Measurements from ENCODE around the gene PCDH9. TPM values are rescaled to one million over a fixed set of nuclear protein-coding genes. Genes with fewer than 3 reads are reported as not detected.

PCDH9 gene
- total and polyA plus RNA-seq, 10 of the 15 experiments (the other 5 are each of a cell fraction or from before 2014, with no cell fraction given): 0.02 to 2.3 (median 0.05) TPM; not detected in 1

- ChIA-PET SMC1A (ENCODE audit: uncharacterized antibody, unreplicated experiment) (no interaction called here), POLR2A (no interaction called here), CTCF (no interaction called here), RAD21 (ENCODE audit: unreplicated experiment) (no interaction called here)
- no peak for ATAC-seq
- no peak for TF ChIP-seq MYC (IDR thresholded peaks at IDR 0.05; ENCODE audit: insufficient read depth, insufficient read length, insufficient replicate concordance, low read length, severe bottlenecking)
- no peak for TF ChIP-seq NFYB (IDR thresholded peaks at IDR 0.05; ENCODE audit: insufficient read depth, low read depth, low read length)
- no peak for TF ChIP-seq SKIL (IDR thresholded peaks at IDR 0.05; ENCODE audit: low read depth, poor library complexity, severe bottlenecking)
- TF ChIP-seq NBN (IDR thresholded peaks at IDR 0.05): no peak
- no peak for TF ChIP-seq CHD4 (IDR thresholded peaks at IDR 0.05)
- TF ChIP-seq IKZF1 (conservative IDR thresholded peaks at IDR 0.05): no peak
- Histone ChIP-seq H3K36me3 (ENCODE audit: control insufficient read depth in 2 of 2, insufficient read depth in 2 of 2, low read length in 1 of 2) (no peaks in the 10 kb centered on the region), H3K4me1 (ENCODE audit: control insufficient read depth, insufficient read depth, low read length) (no peaks in the 10 kb centered on the region), H3K27me3 (replicated peaks in 1 of 2; ENCODE audit: control insufficient read depth in 2 of 2, insufficient read depth in 2 of 2, low read length in 1 of 2) (no peaks in the 10 kb centered on the region), H3K4me2 (ENCODE audit: control insufficient read depth, insufficient read depth) (no peak overlapping the region), H3K9ac (ENCODE audit: control insufficient read depth, insufficient read depth, low read length) (no peak overlapping the region), H3K27ac (ENCODE audit: control insufficient read depth, insufficient read depth) (no peak overlapping the region), H2AFZ (ENCODE audit: control insufficient read depth, low read depth, low read length) (no peak overlapping the region), H3K4me3 (no peak overlapping the region), H4K20me1 (ENCODE audit: control insufficient read depth, insufficient read depth) (no peaks in the 10 kb centered on the region), H3K79me2 (ENCODE audit: control insufficient read depth, insufficient read depth, low read length) (no peaks in the 10 kb centered on the region), H3K9me3 (replicated peaks; ENCODE audit: control insufficient read depth, insufficient read depth, low read length) (no peaks in the 10 kb centered on the region)
- intact Hi-C loops (cut with micrococcal nuclease; ENCODE audit: unreplicated experiment): no loop called here
- no TSS peak for BruUV-seq (replicated peaks)
- no peak for DNase-seq (ENCODE audit: low read depth, low spot score)
- no peak for FAIRE-seq
- in situ Hi-C loops (cut with MboI): no loop called here
- WGBS (ENCODE audit: insufficient coverage, insufficient replicate concordance, low lambda C conversion rate, missing lambda C conversion rate): 1% methylated on average over 4 of the region's 4 CpGs
These were observed 907.9 kb downstream of the PCDH9 start for GRCh38 chr13:66322193-66322740.
